HL-60 (cell line): Measurements from ENCODE around the gene ANKRD55.

Experiments used
- GABPA ChIP-seq: IDR thresholded peaks from 2 replicates; pipeline ENCODE4 v1.6.1; 2012; ENCODE audit warnings: low read depth
- POLR2AphosphoS5 ChIP-seq: IDR thresholded peaks from 2 replicates; pipeline ENCODE4 v1.6.1; 2012; ENCODE audit warnings: low read depth
- TF ChIP-seq, protein P1 (sequence below): IDR thresholded peaks from one replicate; pipeline ENCODE4 v1.5.1; 2011; ENCODE audit warnings: low read length, control low read depth, inconsistent platforms; ENCODE audit not compliant: insufficient read depth

DNA sequence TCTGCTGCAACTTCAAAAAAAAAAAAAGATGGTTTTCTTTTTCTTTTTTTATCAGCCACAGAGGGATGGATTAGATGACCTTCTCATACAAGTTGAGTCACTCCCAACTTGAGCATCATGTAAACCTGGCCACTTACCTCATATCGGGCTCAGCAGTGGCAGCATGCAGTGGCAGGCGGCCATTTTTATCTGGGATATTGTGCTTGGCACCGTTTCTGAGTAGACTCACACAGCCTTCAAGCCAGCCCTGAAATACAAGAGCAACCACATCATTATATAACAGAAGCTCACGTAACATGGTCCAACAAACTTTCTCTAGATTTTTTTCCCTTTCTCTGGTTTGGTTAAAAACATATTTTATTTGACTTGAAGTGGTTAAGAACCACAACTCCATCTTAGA is 62.6 kb downstream of the ANKRD55 start:
- TF ChIP-seq, protein P1, sequence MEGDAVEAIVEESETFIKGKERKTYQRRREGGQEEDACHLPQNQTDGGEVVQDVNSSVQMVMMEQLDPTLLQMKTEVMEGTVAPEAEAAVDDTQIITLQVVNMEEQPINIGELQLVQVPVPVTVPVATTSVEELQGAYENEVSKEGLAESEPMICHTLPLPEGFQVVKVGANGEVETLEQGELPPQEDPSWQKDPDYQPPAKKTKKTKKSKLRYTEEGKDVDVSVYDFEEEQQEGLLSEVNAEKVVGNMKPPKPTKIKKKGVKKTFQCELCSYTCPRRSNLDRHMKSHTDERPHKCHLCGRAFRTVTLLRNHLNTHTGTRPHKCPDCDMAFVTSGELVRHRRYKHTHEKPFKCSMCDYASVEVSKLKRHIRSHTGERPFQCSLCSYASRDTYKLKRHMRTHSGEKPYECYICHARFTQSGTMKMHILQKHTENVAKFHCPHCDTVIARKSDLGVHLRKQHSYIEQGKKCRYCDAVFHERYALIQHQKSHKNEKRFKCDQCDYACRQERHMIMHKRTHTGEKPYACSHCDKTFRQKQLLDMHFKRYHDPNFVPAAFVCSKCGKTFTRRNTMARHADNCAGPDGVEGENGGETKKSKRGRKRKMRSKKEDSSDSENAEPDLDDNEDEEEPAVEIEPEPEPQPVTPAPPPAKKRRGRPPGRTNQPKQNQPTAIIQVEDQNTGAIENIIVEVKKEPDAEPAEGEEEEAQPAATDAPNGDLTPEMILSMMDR, result no peak
- TF ChIP-seq POLR2AphosphoS5, result no peak
- no peak for TF ChIP-seq GABPA
